ENCODE results near the gene ZNF613.

GRCh38 chr19:51927859-51928258 is 587 bp downstream of the ZNF613 start:
- TF ChIP-seq, protein P1, sequence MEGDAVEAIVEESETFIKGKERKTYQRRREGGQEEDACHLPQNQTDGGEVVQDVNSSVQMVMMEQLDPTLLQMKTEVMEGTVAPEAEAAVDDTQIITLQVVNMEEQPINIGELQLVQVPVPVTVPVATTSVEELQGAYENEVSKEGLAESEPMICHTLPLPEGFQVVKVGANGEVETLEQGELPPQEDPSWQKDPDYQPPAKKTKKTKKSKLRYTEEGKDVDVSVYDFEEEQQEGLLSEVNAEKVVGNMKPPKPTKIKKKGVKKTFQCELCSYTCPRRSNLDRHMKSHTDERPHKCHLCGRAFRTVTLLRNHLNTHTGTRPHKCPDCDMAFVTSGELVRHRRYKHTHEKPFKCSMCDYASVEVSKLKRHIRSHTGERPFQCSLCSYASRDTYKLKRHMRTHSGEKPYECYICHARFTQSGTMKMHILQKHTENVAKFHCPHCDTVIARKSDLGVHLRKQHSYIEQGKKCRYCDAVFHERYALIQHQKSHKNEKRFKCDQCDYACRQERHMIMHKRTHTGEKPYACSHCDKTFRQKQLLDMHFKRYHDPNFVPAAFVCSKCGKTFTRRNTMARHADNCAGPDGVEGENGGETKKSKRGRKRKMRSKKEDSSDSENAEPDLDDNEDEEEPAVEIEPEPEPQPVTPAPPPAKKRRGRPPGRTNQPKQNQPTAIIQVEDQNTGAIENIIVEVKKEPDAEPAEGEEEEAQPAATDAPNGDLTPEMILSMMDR (IDR thresholded peaks at IDR 0.05) = no peak
- TF ChIP-seq POLR2A (IDR thresholded peaks at IDR 0.05) = no peak

All from ovary (tissue), 3 donors.